GM23338 (cell line): ENCODE results near the gene RCSD1. TPM values are rescaled to one million over a fixed set of nuclear protein-coding genes. Genes with fewer than 3 reads are reported as not detected.

ENCODE experiments used
- ATAC-seq: fragments of 200-7000 bp; cut with Tn5 transposase; 3 replicates; pipeline ENCODE4 v1.9.1; 2020
- DNase-seq: peaks from one replicate; pipeline ENCODE4 v3.0.0-alpha.2; 2015; ENCODE audit warnings: low spot score
- H2AFZ ChIP-seq: fragments of 200-600 bp; sonication (generic); 2 replicates; pipeline ENCODE4 v1.8.0; 2016; ENCODE audit warnings: antibody characterized with exemption, mild to moderate bottlenecking, moderate library complexity
- H3F3A ChIP-seq: fragments of 200-600 bp; sonication (generic); replicated peaks from 2 replicates; pipeline ENCODE4 v1.8.0; 2017; ENCODE audit warnings: antibody characterized with exemption, mixed run types, low read depth
- H3K27ac ChIP-seq: fragments of 200-600 bp; sonication (generic); 2 replicates; pipeline ENCODE4 v1.6.1; 2016; ENCODE audit warnings: low read depth
- H3K27me3 ChIP-seq: fragments of 200-600 bp; sonication (generic); 2 replicates; pipeline ENCODE4 v1.8.0; 2016; ENCODE audit warnings: mild to moderate bottlenecking, mixed run types, moderate library complexity; ENCODE audit not compliant: insufficient read depth
- H3K36me3 ChIP-seq: fragments of 200-600 bp; sonication (generic); 2 replicates; pipeline ENCODE4 v1.8.0; 2016; ENCODE audit warnings: mild to moderate bottlenecking; ENCODE audit not compliant: insufficient read depth
- H3K4me1 ChIP-seq: fragments of 200-600 bp; sonication (generic); 2 replicates; pipeline ENCODE4 v1.8.0; 2016; ENCODE audit warnings: mild to moderate bottlenecking, moderate library complexity; ENCODE audit not compliant: insufficient read depth
- H3K4me2 ChIP-seq: fragments of 200-600 bp; sonication (generic); 2 replicates; pipeline ENCODE4 v1.7.1; 2017; ENCODE audit warnings: mixed run types
- H3K4me3 ChIP-seq: fragments of 200-600 bp; sonication (generic); 2 replicates; pipeline ENCODE4 v1.6.1; 2016; ENCODE audit warnings: mixed run types
- H3K79me2 ChIP-seq: fragments of 200-600 bp; sonication (generic); replicated peaks from 2 replicates; pipeline ENCODE4 v1.8.0; 2017; ENCODE audit warnings: mild to moderate bottlenecking; ENCODE audit not compliant: insufficient read depth
- H3K9me2 ChIP-seq: fragments of 200-600 bp; sonication (generic); 2 replicates; pipeline ENCODE4 v1.8.0; 2017; ENCODE audit not compliant: insufficient read depth
- H4K20me1 ChIP-seq: fragments of 200-600 bp; sonication (generic); replicated peaks from 2 replicates; pipeline ENCODE4 v1.8.0; 2017; ENCODE audit warnings: mild to moderate bottlenecking; ENCODE audit not compliant: insufficient read depth
- H3K27ac Mint-ChIP-seq: 2 replicates; pipeline ENCODE4 v1.8.0; 2020; ENCODE audit warnings: inconsistent platforms, mild to moderate bottlenecking, moderate library complexity, mixed read lengths
- H3K27me3 Mint-ChIP-seq: 3 replicates; pipeline ENCODE4 v1.8.0; 2022; ENCODE audit warnings: low read depth, mild to moderate bottlenecking, moderate library complexity, mixed read lengths, inconsistent platforms; ENCODE audit not compliant: insufficient read depth, poor library complexity
- H3K36me3 Mint-ChIP-seq: 3 replicates; pipeline ENCODE4 v1.8.0; 2021; ENCODE audit warnings: low read depth, mild to moderate bottlenecking, inconsistent platforms, moderate library complexity, mixed read lengths
- H3K4me1 Mint-ChIP-seq: 3 replicates; pipeline ENCODE4 v1.8.0; 2020; ENCODE audit warnings: mild to moderate bottlenecking, inconsistent platforms, mixed read lengths
- H3K4me3 Mint-ChIP-seq: 3 replicates; pipeline ENCODE4 v1.8.0; 2021; ENCODE audit warnings: moderate library complexity, mild to moderate bottlenecking, inconsistent platforms, mixed read lengths
- H3K9me3 Mint-ChIP-seq: 3 replicates; pipeline ENCODE4 v1.8.0; 2020; ENCODE audit warnings: moderate library complexity, mild to moderate bottlenecking, inconsistent platforms, mixed read lengths
- CTCF ChIP-seq, 2 experiments: fragments of 200-600 bp in 1 of 2; sonication (generic) in 1 of 2; conservative IDR thresholded peaks; 2 replicates each; pipeline versions ENCODE4 v1.5.1 to v1.6.1; 2016 to 2017; ENCODE audit warnings: antibody characterized with exemption in 2 of 2, low read depth in 2 of 2, mild to moderate bottlenecking in 2 of 2, moderate library complexity in 1 of 2
- EZH2 ChIP-seq: fragments of 200-600 bp; sonication (generic); IDR thresholded peaks from one replicate; pipeline ENCODE4 v1.8.0; 2017; ENCODE audit warnings: antibody characterized with exemption, mild to moderate bottlenecking, low read depth; ENCODE audit not compliant: unreplicated experiment
- EZH2phosphoT487 ChIP-seq: fragments of 200-600 bp; sonication (generic); IDR thresholded peaks from one replicate; pipeline ENCODE4 v1.8.1; 2018; ENCODE audit warnings: antibody characterized with exemption; ENCODE audit not compliant: unreplicated experiment
- JUNB ChIP-seq: IDR thresholded peaks from one replicate; pipeline ENCODE4 v1.6.1; 2016; ENCODE audit warnings: antibody characterized with exemption; ENCODE audit not compliant: unreplicated experiment
- NANOG ChIP-seq: IDR thresholded peaks from 2 replicates; pipeline ENCODE4 v1.6.1; 2016; ENCODE audit warnings: antibody characterized with exemption, borderline replicate concordance
- POLR2AphosphoS5 ChIP-seq: IDR thresholded peaks from 2 replicates; pipeline ENCODE4 v1.6.1; 2016; ENCODE audit warnings: antibody characterized with exemption, low read depth
- REST ChIP-seq: IDR thresholded peaks from one replicate; pipeline ENCODE4 v1.6.1; 2018; ENCODE audit warnings: antibody characterized with exemption; ENCODE audit not compliant: unreplicated experiment
- STAT1 ChIP-seq: IDR thresholded peaks from one replicate; pipeline ENCODE4 v1.6.1; 2016; ENCODE audit warnings: antibody characterized with exemption; ENCODE audit not compliant: unreplicated experiment
- ZNF331 ChIP-seq: fragments of 250-450 bp; sonication (Bioruptor Pico); IDR thresholded peaks from 2 replicates; pipeline ENCODE4 v1.5.0; 2020; ENCODE audit warnings: low read depth, mild to moderate bottlenecking, moderate library complexity
- long read RNA-seq: library from polyadenylated mRNA; unstranded; transcript quantifications from one replicate; pipeline ENCODE4 v2.0.0, GENCODE V29; 2020; ENCODE audit not compliant: unreplicated experiment
- polyA plus RNA-seq: library from polyadenylated mRNA; unstranded; fragments of >200 nt; fragmentation: Nextera tagmentation; extraction: Ambion mirVana; gene quantifications from 2 replicates; pipeline ENCODE4 v1.2.1, GENCODE V29; 2016
- total RNA-seq: library from RNA; depleted of rRNA; stranded (reverse); fragments of >200 nt; shearing (Covaris generic); gene quantifications from 2 replicates; pipeline ENCODE4 v1.2.3, GENCODE V29; 2014; rRNA removed

RCSD1 gene
- total RNA-seq, result 0.73 TPM in 1 of 2 replicates, not detected in the other
- 0.18 and 0.42 TPM in 2 replicates for polyA plus RNA-seq
- long read RNA-seq, partial matches to known transcripts, result 0 of 1 reads
- long read RNA-seq, other reads (novel, unspliced or antisense), result 1 of 1 reads

- TF ChIP-seq EZH2phosphoT487, result peak; percentile 48
- no peak for TF ChIP-seq STAT1
- TF ChIP-seq EZH2, result peak; percentile 59
- no peak for TF ChIP-seq NANOG
- peak; percentile 67 for ATAC-seq
These were observed at the start of gene RCSD1 for GRCh38 chr1:167629681-167630567. TSS of gene RCSD1 (plus strand) at chr1:167630232. CDS start at chr1:167630424, 192 bp downstream.

GRCh38 chr1:167582064-167582463 is 48.0 kb upstream of the RCSD1 start:
- DNase-seq, result no peak
- H3K4me1 Mint-ChIP-seq, result no peaks in the 10 kb centered on the region
- Histone ChIP-seq H2AFZ (no peak overlapping the region), H3K4me2 (no peak overlapping the region), H3K4me1 (no peaks in the 10 kb centered on the region), H3K9me2 (peaks cover 8% of the 10 kb centered on the region; the same call in 1 of the 2 replicates), H4K20me1 (no peaks in the 10 kb centered on the region; the same call in 1 of the 2 replicates), H3K36me3 (no peaks in the 10 kb centered on the region), H3K27ac (no peak overlapping the region), H3K4me3 (no peak overlapping the region), H3F3A (no peaks in the 10 kb centered on the region), H3K79me2 (no peaks in the 10 kb centered on the region), H3K27me3 (no peaks in the 10 kb centered on the region)
- no peaks in the 10 kb centered on the region for H3K27me3 Mint-ChIP-seq
- H3K36me3 Mint-ChIP-seq, result no peaks in the 10 kb centered on the region
- H3K9me3 Mint-ChIP-seq, result peaks cover 3% of the 10 kb centered on the region; the same call in 1 of the 3 replicates
- no peak overlapping the region for H3K27ac Mint-ChIP-seq
- no peak for ATAC-seq
- H3K4me3 Mint-ChIP-seq, result no peak overlapping the region
- TF ChIP-seq STAT1 (no peak), EZH2 (no peak), CTCF (conservative IDR thresholded peaks at IDR 0.05; ENCODE audit: low read depth in 2 of 2) (no peak), REST (no peak), EZH2phosphoT487 (no peak), ZNF331 (CRISPR knock-in tag) (no peak), JUNB (no peak), POLR2AphosphoS5 (no peak)

More at GRCh38 chr1:167629681-167630567, at the start of gene RCSD1:
- H3K9me3 Mint-ChIP-seq, result peaks cover 4% of the 10 kb centered on the region; the same call in 1 of the 3 replicates
- peaks cover 30% of the 10 kb centered on the region for H3K4me1 ChIP-seq
- peaks cover 40% of the 10 kb centered on the region for H3K4me1 Mint-ChIP-seq
- peak within 1 kb of the TSS; percentile 91 for H3K4me2 ChIP-seq
- H3K27me3 Mint-ChIP-seq, result peaks cover 38% of the 10 kb centered on the region
- H3K27ac Mint-ChIP-seq, result no peak within 1 kb of the TSS
- H3K27ac ChIP-seq, result no peak within 1 kb of the TSS
- peaks cover 54% of the 10 kb centered on the region for H3K27me3 ChIP-seq
- no peaks in the 10 kb centered on the region for H3K9me2 ChIP-seq
- 0 out of 2 replicates have a peak, but pooled peaks cover 9% of the 10 kb centered on the region for H3F3A ChIP-seq
- H4K20me1 ChIP-seq, result no peaks in the 10 kb centered on the region
- H3K36me3 ChIP-seq, result no peaks in the 10 kb centered on the region
- H3K4me3 Mint-ChIP-seq, result peak within 1 kb of the TSS; percentile 81
- H2AFZ ChIP-seq, result peak within 1 kb of the TSS; percentile 98
- peak within 1 kb of the TSS; percentile 80 for H3K4me3 ChIP-seq
- H3K36me3 Mint-ChIP-seq, result no peaks in the 10 kb centered on the region; the same call in 2 of the 3 replicates
- no peaks in the 10 kb centered on the region for H3K79me2 ChIP-seq
- DNase-seq, result peak; percentile 45
